Measurements from ENCODE around the gene CNTLN.
"Not testable (repeated sequence)": the region's sequence is repeated elsewhere in the genome, so short reads cannot be mapped to it uniquely, and the experiment has no call there.

CNTLN gene

DNA sequence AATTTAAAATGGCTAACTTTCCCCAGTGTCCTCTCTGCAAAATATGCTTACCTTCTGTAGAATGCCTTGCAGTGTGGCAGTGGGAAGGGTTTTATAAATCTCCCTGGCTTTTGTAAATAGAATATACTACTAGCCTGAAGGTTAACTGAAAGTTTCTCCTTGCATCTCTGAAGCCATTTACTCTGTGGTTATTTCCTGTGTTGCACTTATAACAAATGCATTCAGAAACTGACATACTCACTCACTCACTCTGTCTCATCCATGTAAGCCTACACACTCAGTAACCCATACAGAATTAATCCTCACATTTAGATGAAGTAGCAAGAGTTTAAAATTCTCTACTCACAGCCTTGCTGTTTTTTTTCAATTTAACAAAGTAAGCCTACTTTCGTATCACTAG lies 356.9 kb downstream of the CNTLN start:
- H3K9me3 ChIP-seq (ENCODE audit: control insufficient read depth, low read length), result no peaks in the 10 kb centered on the region
- H3K4me3 ChIP-seq (ENCODE audit: extremely low read depth, insufficient read depth, low read length, poor library complexity, severe bottlenecking), result no peak overlapping the region
- H3K36me3 ChIP-seq (ENCODE audit: control insufficient read depth, insufficient read depth, low read length), result no peaks in the 10 kb centered on the region
- no peaks in the 10 kb centered on the region for H3K4me1 ChIP-seq (ENCODE audit: control insufficient read depth, insufficient read depth, low read length, poor library complexity, severe bottlenecking)
- H3K27ac ChIP-seq (ENCODE audit: low read depth, low read length, severe bottlenecking), result no peak overlapping the region
- no CpG with 5 or more reads among the region's 1 CpG for WGBS, 2 experiments (ENCODE audit: insufficient coverage in 2 of 2)

DNA sequence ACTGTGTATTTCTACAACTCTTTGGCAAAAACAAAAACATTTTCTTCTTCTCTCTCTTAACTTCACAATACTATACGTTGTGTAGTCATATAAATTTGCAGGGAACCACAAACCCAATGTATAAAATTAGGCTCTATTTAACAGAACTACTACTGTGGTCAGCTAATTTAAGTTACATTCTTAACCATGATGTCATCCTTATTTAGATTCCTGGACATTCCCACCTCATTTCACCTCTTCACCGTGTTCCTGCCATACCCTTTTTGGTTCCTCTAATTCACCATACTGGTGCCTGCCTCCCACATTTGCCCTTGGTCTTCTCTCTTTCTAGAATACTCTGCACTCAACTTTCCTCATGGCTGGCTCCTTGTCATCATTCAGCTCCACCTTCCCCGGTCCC lies 368.4 kb downstream of the CNTLN start:
- no peaks in the 10 kb centered on the region for H3K4me1 ChIP-seq (ENCODE audit: control insufficient read depth, insufficient read depth, low read length, poor library complexity, severe bottlenecking)
- no peak overlapping the region for H3K27ac ChIP-seq (ENCODE audit: low read depth, low read length, severe bottlenecking)
- 85 to 90% methylated on average over 1 to 2 of the region's 3 CpGs for WGBS, 2 experiments (ENCODE audit: insufficient coverage in 2 of 2)
- H3K9me3 ChIP-seq (ENCODE audit: control insufficient read depth, low read length), result no peaks in the 10 kb centered on the region
- no peaks in the 10 kb centered on the region for H3K36me3 ChIP-seq (ENCODE audit: control insufficient read depth, insufficient read depth, low read length)
- H3K4me3 ChIP-seq (ENCODE audit: extremely low read depth, insufficient read depth, low read length, poor library complexity, severe bottlenecking), result no peak overlapping the region

- 100% methylated on average over 1 of the region's 1 CpG for WGBS, 2 experiments (ENCODE audit: insufficient coverage in 2 of 2)
- Histone ChIP-seq H3K9me3 (ENCODE audit: control insufficient read depth, low read length) (no peaks in the 10 kb centered on the region), H3K4me3 (ENCODE audit: extremely low read depth, insufficient read depth, low read length, poor library complexity, severe bottlenecking) (no peak overlapping the region), H3K4me1 (ENCODE audit: control insufficient read depth, insufficient read depth, low read length, poor library complexity, severe bottlenecking) (no peaks in the 10 kb centered on the region), H3K36me3 (ENCODE audit: control insufficient read depth, insufficient read depth, low read length) (no peaks in the 10 kb centered on the region), H3K27ac (ENCODE audit: low read depth, low read length, severe bottlenecking) (no peak overlapping the region)
Measured at GRCh38 chr9:17509151-17509550, 374.3 kb downstream of the CNTLN start.

GRCh38 chr9:17509701-17510100 lies 374.9 kb downstream of the CNTLN start:
- no peak overlapping the region for H3K4me3 ChIP-seq (ENCODE audit: extremely low read depth, insufficient read depth, low read length, poor library complexity, severe bottlenecking)
- no peak overlapping the region for H3K27ac ChIP-seq (ENCODE audit: low read depth, low read length, severe bottlenecking)
- no peaks in the 10 kb centered on the region for H3K36me3 ChIP-seq (ENCODE audit: control insufficient read depth, insufficient read depth, low read length)
- no peaks in the 10 kb centered on the region for H3K4me1 ChIP-seq (ENCODE audit: control insufficient read depth, insufficient read depth, low read length, poor library complexity, severe bottlenecking)
- H3K9me3 ChIP-seq (ENCODE audit: control insufficient read depth, low read length), result no peaks in the 10 kb centered on the region
- WGBS, 2 experiments (ENCODE audit: insufficient coverage in 2 of 2), result no CpG with 5 or more reads among the region's 1 CpG

DNA sequence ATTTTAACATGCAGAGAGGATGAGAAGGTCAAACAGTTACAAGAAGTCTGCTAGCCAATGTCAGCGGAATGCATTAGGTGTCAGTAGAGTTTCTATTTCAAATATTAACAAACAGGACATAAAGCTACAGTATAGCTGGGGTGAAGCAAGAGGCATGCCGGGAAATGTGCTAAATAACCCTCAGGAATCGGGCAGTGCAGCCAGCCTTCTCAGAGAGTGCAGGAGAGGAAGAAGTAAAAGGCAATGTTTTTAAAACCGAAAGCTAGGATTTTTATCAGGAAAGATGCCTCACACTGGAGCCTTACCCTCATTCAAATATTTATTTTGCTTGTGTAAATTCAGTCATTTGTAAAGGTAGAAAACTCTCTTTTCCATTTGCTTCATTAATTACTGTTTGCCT lies 384.9 kb downstream of the CNTLN start:
- Histone ChIP-seq H3K4me3 (ENCODE audit: extremely low read depth, insufficient read depth, low read length, poor library complexity, severe bottlenecking) (no peak overlapping the region), H3K27ac (ENCODE audit: low read depth, low read length, severe bottlenecking) (no peak overlapping the region)
- 30 to 38% methylated on average over 2 of the region's 4 CpGs for whole genome bisulfite sequencing, 2 experiments (ENCODE audit: insufficient coverage in 2 of 2)

DNA sequence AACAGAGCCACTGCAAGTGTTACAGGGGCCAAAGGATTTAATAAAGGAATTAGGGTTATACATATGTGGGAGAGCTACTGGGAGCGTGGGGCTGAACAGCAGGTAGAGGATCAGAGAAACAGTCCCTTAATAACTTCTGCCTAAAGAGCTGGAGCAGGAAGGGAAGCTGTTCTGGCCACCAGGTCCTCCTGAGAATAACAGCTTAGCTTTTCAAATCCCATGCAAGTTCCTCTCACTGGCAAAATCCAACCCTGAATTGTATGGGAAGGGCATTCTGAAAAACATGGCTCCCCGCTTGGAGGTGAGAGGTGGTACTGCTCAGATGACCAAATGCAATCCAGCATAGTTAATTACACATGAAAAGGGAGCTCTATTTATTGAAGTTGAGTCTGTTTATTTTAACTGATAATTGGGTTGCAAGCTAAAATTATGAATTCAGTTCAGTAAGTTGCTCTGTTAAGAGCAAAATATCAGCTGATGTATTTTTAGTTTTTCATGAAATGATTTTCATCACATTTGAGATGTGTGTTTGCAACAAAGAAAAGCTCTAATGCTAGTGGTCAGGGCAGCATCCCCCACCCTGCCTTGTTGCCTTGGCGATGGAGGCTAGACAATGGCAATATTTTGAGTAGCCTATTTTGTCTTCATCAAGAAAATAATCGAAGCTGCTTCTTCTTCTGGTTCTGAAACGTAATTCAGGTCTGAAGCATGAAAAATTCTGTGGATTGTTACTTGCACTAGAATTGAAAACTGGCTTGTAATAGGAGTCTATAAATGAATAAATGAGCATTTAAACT lies 385.6 kb downstream of the CNTLN start:
- Histone ChIP-seq H3K4me1 (ENCODE audit: control insufficient read depth, insufficient read depth, low read length, poor library complexity, severe bottlenecking) (no peaks in the 10 kb centered on the region), H3K27ac (ENCODE audit: low read depth, low read length, severe bottlenecking) (no peak overlapping the region), H3K4me3 (ENCODE audit: extremely low read depth, insufficient read depth, low read length, poor library complexity, severe bottlenecking) (no peak overlapping the region), H3K9me3 (ENCODE audit: control insufficient read depth, low read length) (no peaks in the 10 kb centered on the region), H3K36me3 (ENCODE audit: control insufficient read depth, insufficient read depth, low read length) (no peaks in the 10 kb centered on the region)
- WGBS, 2 experiments (ENCODE audit: insufficient coverage in 2 of 2), result 96% methylated on average over 3 of the region's 5 CpGs; no CpG with 5 or more reads in 1 of the 2 experiments

More for the DNA sequence above, 384.9 kb downstream of the CNTLN start:
- Histone ChIP-seq H3K9me3 (ENCODE audit: control insufficient read depth, low read length) (no peaks in the 10 kb centered on the region), H3K4me1 (ENCODE audit: control insufficient read depth, insufficient read depth, low read length, poor library complexity, severe bottlenecking) (no peaks in the 10 kb centered on the region), H3K36me3 (ENCODE audit: control insufficient read depth, insufficient read depth, low read length) (no peaks in the 10 kb centered on the region)

DNA sequence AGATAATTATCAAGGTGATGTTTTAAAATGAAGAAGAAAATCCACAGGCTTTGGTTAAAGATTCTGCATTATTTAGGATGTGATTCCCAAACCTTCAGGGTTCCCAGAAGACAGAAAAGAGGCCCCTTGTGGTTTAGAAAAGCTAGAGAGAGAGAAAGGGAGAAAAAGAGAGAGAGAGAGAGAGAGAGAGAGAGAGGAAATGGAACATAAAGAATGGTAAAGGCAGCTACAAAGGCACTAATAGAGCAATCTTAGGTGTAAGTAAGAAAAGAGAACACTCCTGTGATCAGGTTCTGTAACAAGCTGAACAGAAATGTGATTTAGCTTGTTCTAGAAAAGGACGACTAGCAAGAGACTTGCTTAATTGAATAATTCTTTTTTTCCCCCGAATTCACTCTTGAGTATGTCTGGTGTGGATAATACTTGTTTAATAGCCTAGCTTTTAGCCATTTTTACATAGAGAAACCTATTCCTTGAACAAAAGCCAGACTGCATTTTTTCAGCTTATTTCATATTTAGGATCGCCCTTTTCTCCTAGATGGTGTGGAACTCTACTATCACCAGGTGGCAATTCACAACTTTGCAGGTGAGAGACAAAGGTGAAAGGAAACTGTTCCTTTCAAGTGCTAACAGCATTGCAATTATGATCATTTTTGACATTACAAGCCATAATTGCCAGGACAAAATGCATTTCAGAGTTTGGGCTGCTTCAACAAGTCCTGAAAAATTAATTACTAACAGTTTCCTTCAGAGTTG lies 386.4 kb downstream of the CNTLN start:
- no peak overlapping the region for H3K4me3 ChIP-seq (ENCODE audit: extremely low read depth, insufficient read depth, low read length, poor library complexity, severe bottlenecking)
- 83% methylated on average over 1 of the region's 3 CpGs; no CpG with 5 or more reads in 1 of the 2 experiments for WGBS, 2 experiments (ENCODE audit: insufficient coverage in 2 of 2)
- H3K27ac ChIP-seq (ENCODE audit: low read depth, low read length, severe bottlenecking), result no peak overlapping the region

DNA sequence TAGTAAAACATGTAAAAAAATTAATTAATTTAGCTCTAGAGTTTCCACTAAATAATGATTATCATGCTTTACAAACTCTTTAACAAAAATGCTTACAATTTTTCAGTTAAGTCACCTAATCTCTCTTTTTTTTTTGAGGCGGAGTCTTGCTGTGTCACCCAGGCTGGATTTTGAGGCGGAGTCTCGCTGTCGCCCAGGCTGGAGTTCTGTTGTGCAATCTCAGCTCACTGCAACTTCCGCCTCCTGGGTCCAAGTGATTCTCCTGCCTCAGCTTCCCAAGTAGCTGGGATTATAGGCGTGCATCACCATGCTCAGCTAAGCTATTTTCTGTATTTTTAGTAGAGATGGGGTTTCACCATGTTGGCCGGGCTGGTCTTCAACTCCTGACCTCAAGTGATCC lies 391.9 kb downstream of the CNTLN start:
- not testable (repeated sequence) for H3K9me3 ChIP-seq (ENCODE audit: control insufficient read depth, low read length); H3K4me3 ChIP-seq (ENCODE audit: extremely low read depth, insufficient read depth, low read length, poor library complexity, severe bottlenecking); H3K36me3 ChIP-seq (ENCODE audit: control insufficient read depth, insufficient read depth, low read length); H3K4me1 ChIP-seq (ENCODE audit: control insufficient read depth, insufficient read depth, low read length, poor library complexity, severe bottlenecking); H3K27ac ChIP-seq (ENCODE audit: low read depth, low read length, severe bottlenecking)
- 88 to 96% methylated on average over 4 to 5 of the region's 7 CpGs for whole genome bisulfite sequencing, 2 experiments (ENCODE audit: insufficient coverage in 2 of 2)

More for the DNA sequence above, 386.4 kb downstream of the CNTLN start:
- no peaks in the 10 kb centered on the region for H3K9me3 ChIP-seq (ENCODE audit: control insufficient read depth, low read length)
- H3K36me3 ChIP-seq (ENCODE audit: control insufficient read depth, insufficient read depth, low read length), result no peaks in the 10 kb centered on the region
- H3K4me1 ChIP-seq (ENCODE audit: control insufficient read depth, insufficient read depth, low read length, poor library complexity, severe bottlenecking), result no peaks in the 10 kb centered on the region

DNA sequence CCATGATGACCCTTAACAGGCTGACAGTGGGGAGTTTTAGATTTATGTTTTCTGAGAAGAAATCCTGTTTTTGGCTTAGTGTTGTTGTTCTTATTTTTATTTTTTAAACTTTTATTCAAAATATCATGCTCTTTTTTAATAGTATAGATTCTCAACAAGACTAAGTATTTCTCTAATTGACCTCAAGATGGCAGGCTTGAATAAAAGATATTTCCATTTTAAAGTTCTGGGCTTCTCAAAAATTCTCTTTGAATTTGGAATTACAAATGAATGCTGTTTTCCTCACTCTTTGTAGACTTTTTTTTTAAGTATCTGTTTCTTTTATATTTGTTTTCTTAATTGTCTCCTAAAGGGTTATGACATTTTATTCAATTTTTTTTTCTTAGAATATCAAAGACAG lies 394.0 kb downstream of the CNTLN start:
- Histone ChIP-seq H3K9me3 (ENCODE audit: control insufficient read depth, low read length) (no peaks in the 10 kb centered on the region), H3K27ac (ENCODE audit: low read depth, low read length, severe bottlenecking) (no peak overlapping the region), H3K36me3 (ENCODE audit: control insufficient read depth, insufficient read depth, low read length) (no peaks in the 10 kb centered on the region), H3K4me1 (ENCODE audit: control insufficient read depth, insufficient read depth, low read length, poor library complexity, severe bottlenecking) (no peaks in the 10 kb centered on the region), H3K4me3 (ENCODE audit: extremely low read depth, insufficient read depth, low read length, poor library complexity, severe bottlenecking) (no peak overlapping the region)

DNA sequence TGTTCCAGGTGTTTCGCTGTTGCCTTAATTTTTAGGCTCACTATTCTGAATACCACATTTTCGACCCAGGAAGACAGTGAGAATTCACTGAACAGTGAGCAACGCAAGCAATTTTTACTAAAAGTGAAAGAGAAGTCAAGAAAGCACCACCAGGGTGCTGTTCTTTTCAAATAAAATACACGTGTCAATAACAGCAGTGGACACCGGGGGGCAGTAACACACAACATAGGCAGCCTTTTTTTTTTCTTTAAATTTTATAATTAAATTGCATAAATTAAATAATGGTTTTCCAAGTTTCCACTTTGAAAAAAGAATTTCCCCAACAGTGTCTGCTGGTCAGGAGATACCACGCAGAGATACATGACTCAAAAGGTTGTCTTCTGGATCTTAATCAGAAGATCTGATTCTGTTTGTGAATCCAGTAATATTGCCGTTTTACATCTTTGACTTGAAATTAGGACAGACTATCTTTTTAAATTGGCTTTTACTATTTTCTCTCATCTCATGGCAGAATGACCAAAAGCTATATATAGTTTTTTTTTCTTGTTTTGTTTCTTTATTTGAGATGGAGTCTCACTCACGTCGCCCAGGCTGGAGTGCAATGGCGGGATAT lies 396.9 kb downstream of the CNTLN start:
- WGBS, 2 experiments (ENCODE audit: insufficient coverage in 2 of 2), result 11 to 21% methylated on average over 3 of the region's 10 CpGs
- H3K27ac ChIP-seq (ENCODE audit: low read depth, low read length, severe bottlenecking), result no peak overlapping the region

More for the DNA sequence above, 396.9 kb downstream of the CNTLN start:
- Histone ChIP-seq H3K4me3 (ENCODE audit: extremely low read depth, insufficient read depth, low read length, poor library complexity, severe bottlenecking) (no peak overlapping the region), H3K9me3 (ENCODE audit: control insufficient read depth, low read length) (no peaks in the 10 kb centered on the region), H3K4me1 (ENCODE audit: control insufficient read depth, insufficient read depth, low read length, poor library complexity, severe bottlenecking) (no peaks in the 10 kb centered on the region), H3K36me3 (ENCODE audit: control insufficient read depth, insufficient read depth, low read length) (no peaks in the 10 kb centered on the region)
